Uterus (tissue), 4 donors: ENCODE data around the gene LRCH3. TPM values are rescaled to one million over a fixed set of nuclear protein-coding genes. Genes with fewer than 3 reads are reported as not detected.

Experiments
- DNase-seq, 2 donors: peaks; one replicate each; pipeline ENCODE4 v3.0.0-alpha.2; 2019 to 2020
- H3K27ac ChIP-seq, 2 donors: fragments of 200-600 bp; sonication (generic); 1 replicate in 1 of 2; 2 replicates in 1 of 2; pipeline ENCODE4 v1.5.1; 2016 to 2018
- H3K27me3 ChIP-seq, 2 donors: fragments of 200-600 bp; sonication (generic); one replicate each; pipeline ENCODE4 v1.5.1; 2018 to 2019; ENCODE audit warnings: control low read depth in 1 of 2
- H3K36me3 ChIP-seq, 2 donors: fragments of 200-600 bp; sonication (generic); one replicate each; pipeline ENCODE4 v1.5.1; 2019; ENCODE audit warnings: control low read depth in 1 of 2
- H3K4me1 ChIP-seq, 2 donors: fragments of 200-600 bp; sonication (generic); one replicate each; pipeline ENCODE4 v1.5.1; 2018 to 2019; ENCODE audit warnings: control low read depth in 1 of 2
- H3K4me3 ChIP-seq, 2 donors: fragments of 200-600 bp; sonication (generic); 1 replicate in 1 of 2; 2 replicates in 1 of 2; pipeline ENCODE4 v1.5.1; 2018 to 2019; ENCODE audit warnings: mild to moderate bottlenecking in 1 of 2
- H3K9me3 ChIP-seq, 2 donors: fragments of 200-600 bp; sonication (generic); one replicate each; pipeline ENCODE4 v1.5.1; 2019; ENCODE audit warnings: control low read depth in 1 of 2
- POLR2A ChIP-seq, 2 donors: fragments of 450-650 bp; IDR thresholded peaks; one replicate each; pipeline ENCODE4 v1.6.1; 2016; ENCODE audit warnings: antibody characterized with exemption in 2 of 2, mild to moderate bottlenecking in 1 of 2, moderate library complexity in 1 of 2
- intact Hi-C: fragments of 100-400 bp; cut with DNase I; formaldehyde crosslinking; loops from one replicate; pipeline ENCODE4 v1.15.1; 2023; ENCODE audit warnings: low total_unique reads
- total RNA-seq, 4 donors: library from RNA; depleted of rRNA in 3 of 4; stranded (reverse); fragments of >200 nt in 3 of 4; gene quantifications; one replicate each; pipeline versions ENCODE4 v1.1.0 to v1.2.4, GENCODE V29; 2014 to 2023
- TF ChIP-seq, protein P1 (sequence below), 4 experiments: fragments of 200-600 bp in 2 of 4; fragments of 450-650 bp in 2 of 4; sonication (generic) in 2 of 4; IDR thresholded peaks; one replicate each; pipeline ENCODE4 v1.5.1; 2016 to 2019; ENCODE audit warnings: antibody characterized with exemption in 4 of 4, mild to moderate bottlenecking in 2 of 4, moderate library complexity in 1 of 4
- donor health status: DM: yes; HTN: yes; CAD: no.

LRCH3 gene
- total RNA-seq, 4 donors from 2014 or later = 73.5 to 108 (median 100) TPM

DNA sequence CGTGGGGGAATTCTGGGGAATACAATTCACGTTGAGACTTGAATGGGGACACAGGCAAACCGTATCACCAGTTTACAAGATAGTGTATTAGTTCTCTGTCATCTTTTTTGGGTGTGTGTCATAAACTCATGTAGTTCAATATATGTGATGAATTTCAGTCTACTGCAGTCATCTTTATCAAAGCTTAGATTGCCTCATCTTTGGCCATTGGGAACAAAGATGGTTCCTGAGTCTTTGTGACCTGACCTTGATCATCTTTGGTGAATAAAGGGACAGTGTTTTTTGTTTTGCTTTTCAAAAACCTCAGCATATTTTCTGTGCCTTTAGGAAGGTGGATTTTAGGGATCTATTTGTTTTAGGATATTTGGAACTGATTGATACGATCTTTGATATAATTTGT is 23.3 kb downstream of the LRCH3 start:
- TF ChIP-seq, protein P1, sequence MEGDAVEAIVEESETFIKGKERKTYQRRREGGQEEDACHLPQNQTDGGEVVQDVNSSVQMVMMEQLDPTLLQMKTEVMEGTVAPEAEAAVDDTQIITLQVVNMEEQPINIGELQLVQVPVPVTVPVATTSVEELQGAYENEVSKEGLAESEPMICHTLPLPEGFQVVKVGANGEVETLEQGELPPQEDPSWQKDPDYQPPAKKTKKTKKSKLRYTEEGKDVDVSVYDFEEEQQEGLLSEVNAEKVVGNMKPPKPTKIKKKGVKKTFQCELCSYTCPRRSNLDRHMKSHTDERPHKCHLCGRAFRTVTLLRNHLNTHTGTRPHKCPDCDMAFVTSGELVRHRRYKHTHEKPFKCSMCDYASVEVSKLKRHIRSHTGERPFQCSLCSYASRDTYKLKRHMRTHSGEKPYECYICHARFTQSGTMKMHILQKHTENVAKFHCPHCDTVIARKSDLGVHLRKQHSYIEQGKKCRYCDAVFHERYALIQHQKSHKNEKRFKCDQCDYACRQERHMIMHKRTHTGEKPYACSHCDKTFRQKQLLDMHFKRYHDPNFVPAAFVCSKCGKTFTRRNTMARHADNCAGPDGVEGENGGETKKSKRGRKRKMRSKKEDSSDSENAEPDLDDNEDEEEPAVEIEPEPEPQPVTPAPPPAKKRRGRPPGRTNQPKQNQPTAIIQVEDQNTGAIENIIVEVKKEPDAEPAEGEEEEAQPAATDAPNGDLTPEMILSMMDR (IDR thresholded peaks at IDR 0.05) = no peak
- Histone ChIP-seq H3K27ac (no peak overlapping the region), H3K27me3 (no peaks in the 10 kb centered on the region), H3K9me3 (no peaks in the 10 kb centered on the region), H3K4me1 (peaks cover 0 to 19% of the 10 kb centered on the region in 2 donors), H3K4me3 (no peak overlapping the region), H3K36me3 (no peaks in the 10 kb centered on the region)
- intact Hi-C loops = no loop called here
- no peak for DNase-seq

DNA sequence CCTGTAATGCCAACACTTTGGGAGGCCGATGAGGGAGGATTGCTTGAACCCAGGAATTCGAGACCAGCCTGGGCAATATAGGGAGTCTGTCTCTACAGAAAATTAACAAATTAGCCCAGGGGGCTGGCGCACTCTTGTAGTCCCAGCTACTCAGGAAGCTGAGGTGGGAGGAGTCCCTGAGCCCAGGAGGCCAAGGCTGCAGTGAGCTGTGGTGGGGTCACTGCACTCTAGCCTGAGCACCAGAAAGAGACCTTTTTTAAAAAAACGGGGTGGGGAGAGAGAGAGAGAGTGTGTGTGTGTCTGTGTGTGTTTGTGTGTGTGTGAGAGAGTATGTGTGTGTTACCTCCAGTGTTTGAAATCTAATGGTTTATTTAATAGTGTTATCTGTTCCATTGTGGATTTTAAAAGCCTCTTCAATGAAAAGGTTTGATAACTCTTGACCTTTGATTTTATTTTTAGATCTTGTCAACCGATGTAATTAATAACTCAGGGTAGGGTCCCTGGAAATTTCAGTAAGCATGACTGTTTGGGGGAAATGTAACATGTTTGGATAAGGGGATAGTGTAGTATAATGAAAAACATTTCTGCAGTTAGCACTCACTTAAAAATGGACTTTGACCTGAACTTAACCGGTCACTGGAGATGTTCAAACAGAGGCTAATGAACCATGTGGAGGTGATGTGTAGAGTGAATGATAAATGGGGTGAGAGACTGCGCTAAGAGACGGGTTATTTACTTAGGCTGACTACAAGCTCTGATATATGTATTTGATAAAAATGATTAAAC is 29.7 kb downstream of the LRCH3 start:
- Histone ChIP-seq H3K4me1 (no peaks in the 10 kb centered on the region), H3K27me3 (no peaks in the 10 kb centered on the region), H3K36me3 (no peaks in the 10 kb centered on the region), H3K9me3 (no peaks in the 10 kb centered on the region), H3K27ac (no peak overlapping the region), H3K4me3 (no peak overlapping the region)
- no peak for TF ChIP-seq POLR2A (IDR thresholded peaks at IDR 0.05)
- TF ChIP-seq, protein P1 (IDR thresholded peaks at IDR 0.05) = no peak
- intact Hi-C loops = no loop called here
- DNase-seq = no peak

DNA sequence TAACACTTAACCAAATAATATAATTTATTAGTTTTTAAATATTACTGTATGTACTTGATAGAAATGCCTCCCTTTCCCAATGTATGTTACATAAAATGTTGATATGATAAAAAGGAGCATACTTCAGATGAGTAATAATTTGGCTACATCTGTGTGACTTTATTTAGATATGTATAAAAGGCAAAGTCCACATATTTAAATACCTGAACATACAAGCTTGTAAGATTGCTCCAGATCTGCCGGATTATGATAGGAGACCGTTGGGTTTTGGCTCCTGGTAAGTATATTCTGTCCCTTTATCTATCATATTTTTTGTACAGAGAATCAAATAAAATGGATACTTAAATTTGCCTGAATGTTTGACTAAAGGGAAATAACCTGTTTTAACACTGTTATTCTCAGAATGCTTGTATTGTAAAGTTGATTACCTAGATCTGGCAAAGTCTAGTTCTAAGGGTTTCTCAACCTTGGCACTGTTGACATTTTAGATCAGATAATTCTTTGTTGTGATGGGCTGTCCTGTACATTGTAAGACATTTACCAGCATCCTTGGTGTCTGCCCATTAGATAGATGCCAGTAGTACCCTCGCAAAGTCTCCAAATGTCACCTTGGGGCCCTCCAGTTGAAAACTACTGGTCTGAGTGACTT is 38.5 kb downstream of the LRCH3 start:
- H3K27me3 ChIP-seq = no peaks in the 10 kb centered on the region
- no peaks in the 10 kb centered on the region for H3K36me3 ChIP-seq
- no peak overlapping the region for H3K27ac ChIP-seq
- no peak for TF ChIP-seq POLR2A (IDR thresholded peaks at IDR 0.05)
- TF ChIP-seq, protein P1 (IDR thresholded peaks at IDR 0.05) = no peak
- intact Hi-C loops = no loop called here
- H3K9me3 ChIP-seq = no peaks in the 10 kb centered on the region
- H3K4me3 ChIP-seq = no peak overlapping the region
- no peaks in the 10 kb centered on the region for H3K4me1 ChIP-seq
- no peak for DNase-seq

DNA sequence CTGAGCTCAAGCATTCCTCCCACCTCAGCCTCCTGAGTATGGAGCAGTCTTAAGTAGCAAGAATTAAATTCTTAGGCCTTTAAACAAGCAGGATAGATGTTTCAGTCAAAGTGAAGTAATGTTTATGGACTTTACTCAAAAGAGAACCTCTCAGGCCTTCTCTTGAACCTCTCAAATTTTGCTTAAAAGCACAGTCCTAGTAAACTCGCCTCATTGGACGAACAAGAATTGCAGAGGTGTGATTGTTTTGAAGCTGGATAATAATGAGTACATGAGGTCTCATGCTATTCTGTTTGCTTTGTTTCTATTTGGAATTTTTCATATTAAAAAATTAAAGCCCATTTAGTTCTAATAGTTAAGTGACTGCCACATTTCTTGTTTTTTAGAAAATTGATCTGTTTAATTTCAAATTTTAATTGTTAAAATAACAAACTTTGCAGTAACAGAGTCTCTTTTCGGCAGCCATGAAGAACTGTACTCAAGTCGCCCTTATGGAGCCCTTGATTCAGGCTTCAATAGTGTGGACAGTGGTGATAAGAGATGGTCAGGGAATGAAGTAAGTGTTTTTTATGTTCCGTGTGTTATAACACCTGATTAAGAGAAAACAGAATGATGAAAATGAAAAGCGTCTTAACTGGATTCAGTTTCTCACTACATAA is 39.4 kb downstream of the LRCH3 start:
- no peak overlapping the region for H3K4me3 ChIP-seq
- no peaks in the 10 kb centered on the region for H3K9me3 ChIP-seq
- DNase-seq = no peak
- H3K27me3 ChIP-seq = no peaks in the 10 kb centered on the region
- H3K36me3 ChIP-seq = no peaks in the 10 kb centered on the region
- TF ChIP-seq, protein P1 (IDR thresholded peaks at IDR 0.05) = no peak
- TF ChIP-seq POLR2A (IDR thresholded peaks at IDR 0.05) = no peak
- intact Hi-C loops = no loop called here
- no peaks in the 10 kb centered on the region for H3K4me1 ChIP-seq
- H3K27ac ChIP-seq = no peak overlapping the region

DNA sequence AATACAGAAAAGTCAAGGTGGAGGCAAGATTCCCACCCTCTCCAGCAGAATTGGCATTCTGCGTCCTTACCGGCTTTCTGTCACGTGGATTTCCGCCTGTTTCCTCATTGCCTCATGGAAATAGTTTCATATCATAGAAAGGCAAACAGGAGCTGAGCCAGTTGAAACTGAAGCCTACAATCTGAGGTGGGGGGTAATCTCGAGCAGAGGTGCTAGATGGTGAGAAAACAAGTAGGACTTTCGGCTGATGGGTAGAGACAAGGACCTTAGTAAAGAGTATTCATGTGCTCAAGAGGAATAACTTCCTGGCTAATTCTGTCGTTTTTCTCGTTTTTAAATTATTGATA is 39.9 kb downstream of the LRCH3 start:
- no peak for DNase-seq
- no peaks in the 10 kb centered on the region for H3K4me1 ChIP-seq
- H3K27me3 ChIP-seq = no peaks in the 10 kb centered on the region
- H3K36me3 ChIP-seq = no peaks in the 10 kb centered on the region
- intact Hi-C loops = no loop called here
- H3K27ac ChIP-seq = no peak overlapping the region
- TF ChIP-seq POLR2A (IDR thresholded peaks at IDR 0.05) = no peak
- TF ChIP-seq, protein P1 (IDR thresholded peaks at IDR 0.05) = no peak
- no peak overlapping the region for H3K4me3 ChIP-seq
- no peaks in the 10 kb centered on the region for H3K9me3 ChIP-seq
